NCI-H69 (cell line): ENCODE data around the gene OR52H1.

ENCODE experiments used
- DNase-seq: peaks from one replicate; lab custom pipeline; 2025; lab: John Stamatoyannopoulos, UW

The OR52H1 gene

GRCh38 chr11:5531053-5531831, 17.1 kb downstream of the OR52H1 start:
- no peak for DNase-seq

GRCh38 chr11:5528495-5528894, 19.8 kb downstream of the OR52H1 start:
- no peak for DNase-seq

GRCh38 chr11:5527716-5528115, 20.6 kb downstream of the OR52H1 start:
- DNase-seq = no peak

- DNase-seq = no peak
These were observed 23.6 kb downstream of the OR52H1 start for GRCh38 chr11:5524756-5525155.

GRCh38 chr11:5522308-5522707, 26.0 kb downstream of the OR52H1 start:
- no peak for DNase-seq

- no peak for DNase-seq
These were observed 26.8 kb downstream of the OR52H1 start for GRCh38 chr11:5521540-5521939.

GRCh38 chr11:5516599-5516998, 31.7 kb downstream of the OR52H1 start, which contains the start of gene UBQLNL:
UBQLNL (minus strand) TSS chr11:5516699; CDS start chr11:5516441, 258 bp downstream.
- DNase-seq = no peak

GRCh38 chr11:5514841-5515240, 33.5 kb downstream of the OR52H1 start:
- no peak for DNase-seq

GRCh38 chr11:5509803-5510202, 38.5 kb downstream of the OR52H1 start, which contains the start of gene UBQLN3:
UBQLN3 (minus strand) TSS chr11:5509957; CDS start chr11:5509558, 399 bp downstream.
- no peak for DNase-seq

GRCh38 chr11:5508605-5509004, 39.7 kb downstream of the OR52H1 start:
- no peak for DNase-seq

- no peak for DNase-seq
These were observed 40.4 kb downstream of the OR52H1 start for GRCh38 chr11:5507933-5508305.

GRCh38 chr11:5507177-5507932, 41.0 kb downstream of the OR52H1 start:
- DNase-seq = no peak

- no peak for DNase-seq
These were observed 42.8 kb downstream of the OR52H1 start for GRCh38 chr11:5505363-5506048.

- no peak for DNase-seq
These were observed 43.9 kb downstream of the OR52H1 start for GRCh38 chr11:5504403-5504921.

GRCh38 chr11:5500393-5500801, 47.9 kb downstream of the OR52H1 start:
- no peak for DNase-seq

GRCh38 chr11:5499671-5500070, 48.7 kb downstream of the OR52H1 start:
- DNase-seq = no peak
